KMS-11 (cell line): ENCODE results near the gene SNRPB2.

Source experiments
- H2AFZ ChIP-seq: fragments of 200-600 bp; sonication (generic); 2 replicates; pipeline ENCODE4 v1.6.1; 2016; ENCODE audit warnings: antibody characterized with exemption, mixed run types, low read depth
- H3K27ac ChIP-seq: fragments of 200-600 bp; sonication (generic); 2 replicates; pipeline ENCODE4 v1.6.1; 2016; ENCODE audit warnings: mild to moderate bottlenecking, mixed run types
- H3K27me3 ChIP-seq: fragments of 200-600 bp; sonication (generic); 2 replicates; pipeline ENCODE4 v1.6.1; 2017; ENCODE audit warnings: mild to moderate bottlenecking, low read depth, mixed run types, moderate library complexity; ENCODE audit not compliant: insufficient read depth
- H3K36me3 ChIP-seq: fragments of 200-600 bp; sonication (generic); 2 replicates; pipeline ENCODE4 v1.6.1; 2017; ENCODE audit warnings: mild to moderate bottlenecking, mixed run types; ENCODE audit not compliant: insufficient read depth
- H3K4me1 ChIP-seq: fragments of 200-600 bp; sonication (generic); 2 replicates; pipeline ENCODE4 v1.6.1; 2016; ENCODE audit warnings: mild to moderate bottlenecking, low read depth, mixed run types; ENCODE audit not compliant: poor library complexity, severe bottlenecking
- H3K4me2 ChIP-seq: fragments of 200-600 bp; sonication (generic); 2 replicates; pipeline ENCODE4 v1.7.0; 2016; ENCODE audit warnings: mild to moderate bottlenecking, mixed run types
- H3K4me3 ChIP-seq: fragments of 200-600 bp; sonication (generic); IDR thresholded peaks from 2 replicates; pipeline ENCODE4 v1.6.1; 2017; ENCODE audit warnings: low read depth, low read length, mixed read lengths; ENCODE audit not compliant: insufficient read depth
- H3K79me2 ChIP-seq: fragments of 200-600 bp; sonication (generic); 2 replicates; pipeline ENCODE4 v1.6.1; 2016; ENCODE audit warnings: low read depth, mixed run types; ENCODE audit not compliant: insufficient read depth
- H3K9ac ChIP-seq: fragments of 200-600 bp; sonication (generic); 2 replicates; pipeline ENCODE4 v1.6.1; 2016; ENCODE audit warnings: mild to moderate bottlenecking, mixed run types
- H4K20me1 ChIP-seq: fragments of 200-600 bp; sonication (generic); 2 replicates; pipeline ENCODE4 v1.6.1; 2016; ENCODE audit warnings: mild to moderate bottlenecking, mixed run types; ENCODE audit not compliant: insufficient read depth
- TF ChIP-seq, protein P1 (sequence below): fragments of 200-600 bp; sonication (generic); conservative IDR thresholded peaks from 2 replicates; pipeline ENCODE4 v1.6.1; 2017; ENCODE audit warnings: low read depth, mild to moderate bottlenecking, antibody characterized with exemption, low read length, moderate library complexity, mixed read lengths

Gene SNRPB2

DNA sequence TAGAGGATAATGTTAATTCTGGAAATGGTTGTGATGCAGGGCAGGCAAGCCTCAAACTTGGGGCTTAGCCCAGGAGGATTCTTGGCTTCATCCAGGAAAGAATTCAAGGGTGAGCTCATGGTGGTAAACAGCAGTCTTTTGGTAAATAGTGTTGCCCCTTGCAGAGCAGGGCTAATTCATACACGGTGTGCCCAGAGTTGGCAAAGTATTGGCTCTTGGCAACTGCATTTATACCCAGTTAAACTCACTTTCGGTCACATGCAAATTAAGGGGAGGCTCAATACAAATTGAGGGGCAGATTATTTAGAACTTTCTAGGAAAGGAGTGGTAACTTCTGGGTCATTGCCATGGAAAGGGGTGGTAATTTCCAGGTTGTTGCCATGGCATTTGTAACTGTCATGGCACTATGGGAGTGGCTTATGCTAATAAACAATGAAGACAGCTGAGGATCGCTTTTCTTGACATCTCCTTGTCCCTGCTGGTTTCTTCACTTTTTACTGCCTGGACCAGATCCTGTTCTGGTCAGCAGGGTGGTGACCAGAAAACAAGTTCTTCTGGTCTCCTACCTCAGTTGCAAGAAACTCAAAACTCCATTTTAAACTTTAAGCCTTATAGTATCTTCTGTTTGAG is 14.5 kb downstream of the SNRPB2 start:
- Histone ChIP-seq H4K20me1 (no peaks in the 10 kb centered on the region), H3K9ac (no peak overlapping the region)

DNA sequence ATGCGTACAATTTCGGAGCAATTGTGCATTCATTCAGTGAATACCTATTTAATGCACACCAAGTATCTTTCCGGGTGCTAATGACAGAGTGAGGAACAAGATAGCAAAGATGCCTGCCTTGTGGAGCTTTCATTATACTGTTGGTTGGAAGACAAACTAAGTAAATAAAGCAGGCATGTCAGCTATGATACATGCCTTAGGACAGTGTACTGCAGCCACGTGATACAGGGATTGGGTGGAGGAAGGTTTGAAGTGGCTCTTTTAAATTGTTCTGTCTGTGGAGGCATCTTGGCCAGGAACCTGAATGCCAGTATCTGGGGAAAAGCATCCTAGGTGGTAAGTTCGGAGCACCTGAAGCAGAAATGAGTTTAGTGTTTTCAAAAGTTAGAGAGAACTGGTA is 15.4 kb downstream of the SNRPB2 start:
- Histone ChIP-seq H3K9ac (no peak overlapping the region), H3K79me2 (no peaks in the 10 kb centered on the region), H3K4me2 (no peak overlapping the region), H3K27ac (no peak overlapping the region), H4K20me1 (no peaks in the 10 kb centered on the region), H3K36me3 (no peaks in the 10 kb centered on the region), H3K27me3 (no peaks in the 10 kb centered on the region), H2AFZ (no peak overlapping the region), H3K4me3 (no peak overlapping the region), H3K4me1 (no peaks in the 10 kb centered on the region)
- TF ChIP-seq, protein P1, sequence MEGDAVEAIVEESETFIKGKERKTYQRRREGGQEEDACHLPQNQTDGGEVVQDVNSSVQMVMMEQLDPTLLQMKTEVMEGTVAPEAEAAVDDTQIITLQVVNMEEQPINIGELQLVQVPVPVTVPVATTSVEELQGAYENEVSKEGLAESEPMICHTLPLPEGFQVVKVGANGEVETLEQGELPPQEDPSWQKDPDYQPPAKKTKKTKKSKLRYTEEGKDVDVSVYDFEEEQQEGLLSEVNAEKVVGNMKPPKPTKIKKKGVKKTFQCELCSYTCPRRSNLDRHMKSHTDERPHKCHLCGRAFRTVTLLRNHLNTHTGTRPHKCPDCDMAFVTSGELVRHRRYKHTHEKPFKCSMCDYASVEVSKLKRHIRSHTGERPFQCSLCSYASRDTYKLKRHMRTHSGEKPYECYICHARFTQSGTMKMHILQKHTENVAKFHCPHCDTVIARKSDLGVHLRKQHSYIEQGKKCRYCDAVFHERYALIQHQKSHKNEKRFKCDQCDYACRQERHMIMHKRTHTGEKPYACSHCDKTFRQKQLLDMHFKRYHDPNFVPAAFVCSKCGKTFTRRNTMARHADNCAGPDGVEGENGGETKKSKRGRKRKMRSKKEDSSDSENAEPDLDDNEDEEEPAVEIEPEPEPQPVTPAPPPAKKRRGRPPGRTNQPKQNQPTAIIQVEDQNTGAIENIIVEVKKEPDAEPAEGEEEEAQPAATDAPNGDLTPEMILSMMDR, result no peak

More for the DNA sequence above, 14.5 kb downstream of the SNRPB2 start:
- H3K79me2 ChIP-seq, result no peaks in the 10 kb centered on the region
- H3K27ac ChIP-seq, result no peak overlapping the region
- no peak overlapping the region for H2AFZ ChIP-seq
- H3K36me3 ChIP-seq, result no peaks in the 10 kb centered on the region
- no peaks in the 10 kb centered on the region for H3K4me1 ChIP-seq
- H3K4me2 ChIP-seq, result no peak overlapping the region
- TF ChIP-seq, protein P1, result no peak
- H3K4me3 ChIP-seq, result no peak overlapping the region
- no peaks in the 10 kb centered on the region for H3K27me3 ChIP-seq

DNA sequence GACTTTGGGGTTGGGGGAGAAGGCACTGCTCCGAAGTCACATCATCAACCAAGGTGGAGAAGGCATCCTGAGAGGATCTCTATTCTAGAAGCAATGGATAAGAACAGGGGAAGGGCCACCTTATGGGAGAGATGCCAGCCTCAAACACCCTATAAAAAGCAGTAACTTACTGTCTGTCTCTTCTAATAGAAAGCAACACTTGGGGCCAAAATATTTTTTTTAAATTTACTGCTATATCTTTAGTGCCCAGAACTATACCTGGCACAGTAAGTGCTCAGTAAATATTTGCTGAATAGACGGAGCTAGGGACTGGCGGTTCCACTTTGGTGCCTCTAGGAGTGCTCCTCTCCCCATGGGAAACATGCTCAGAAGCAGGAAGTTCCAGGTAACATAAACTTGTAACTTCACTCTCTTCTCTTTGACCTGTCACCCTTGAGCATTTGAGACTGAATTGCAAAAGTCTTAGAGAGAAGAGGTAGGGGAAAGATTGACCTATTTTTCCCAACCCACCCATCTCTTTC is 17.5 kb downstream of the SNRPB2 start:
- Histone ChIP-seq H3K27me3 (no peaks in the 10 kb centered on the region), H3K36me3 (no peaks in the 10 kb centered on the region), H2AFZ (no peak overlapping the region), H3K9ac (no peak overlapping the region), H3K4me1 (no peaks in the 10 kb centered on the region), H3K27ac (no peak overlapping the region), H3K4me2 (no peak overlapping the region), H3K79me2 (no peaks in the 10 kb centered on the region), H4K20me1 (no peaks in the 10 kb centered on the region), H3K4me3 (no peak overlapping the region)
- TF ChIP-seq, protein P1, result no peak

DNA sequence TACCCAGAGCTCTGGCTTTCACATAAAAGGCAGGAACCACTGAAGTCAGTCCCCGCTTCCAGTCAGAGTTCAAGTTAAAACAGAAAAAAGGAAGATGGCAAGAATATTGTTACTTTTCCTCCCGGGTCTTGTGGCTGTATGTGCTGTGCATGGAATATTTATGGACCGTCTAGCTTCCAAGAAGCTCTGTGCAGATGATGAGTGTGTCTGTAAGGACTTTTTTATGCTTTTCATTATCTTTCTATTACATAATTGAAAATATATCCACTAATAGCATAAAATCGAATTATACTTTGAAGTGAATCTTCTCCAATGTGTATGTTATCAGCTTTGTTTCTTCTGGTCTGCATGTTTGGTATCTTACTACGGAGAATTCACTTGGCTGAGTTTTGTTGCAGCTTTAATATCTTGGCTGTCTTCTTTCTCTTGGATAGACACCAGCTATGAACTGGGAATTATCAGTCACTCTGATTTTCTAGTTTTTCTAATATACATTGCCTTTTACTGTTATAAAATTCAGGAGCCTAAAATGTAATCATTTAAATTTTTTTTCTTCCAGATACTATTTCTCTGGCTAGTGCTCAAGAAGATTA is 18.6 kb downstream of the SNRPB2 start, which contains the start of gene OTOR:
Gene OTOR, plus strand, starts transcription at position 51 of the 593 bp plus-strand sequence. Its CDS starts 44 bp downstream, at position 95.
- no peak within 1 kb of the TSS for H3K9ac ChIP-seq
- H3K4me1 ChIP-seq, result no peaks in the 10 kb centered on the region
- H3K4me2 ChIP-seq, result no peak within 1 kb of the TSS
- no peak within 1 kb of the TSS for H2AFZ ChIP-seq
- H3K36me3 ChIP-seq, result no peaks in the 10 kb centered on the region
- H3K79me2 ChIP-seq, result no peaks in the 10 kb centered on the region
- H3K27ac ChIP-seq, result no peak within 1 kb of the TSS
- no peak within 1 kb of the TSS for H3K4me3 ChIP-seq
- no peaks in the 10 kb centered on the region for H3K27me3 ChIP-seq
- no peaks in the 10 kb centered on the region for H4K20me1 ChIP-seq
- TF ChIP-seq, protein P1, result no peak
